A549 (cell line): ENCODE results near the gene CYB561D2. TPM values are rescaled to one million over a fixed set of nuclear protein-coding genes. Genes with fewer than 3 reads are reported as not detected.
A peak's percentile ranks its signal among the peaks of the same experiment; 100 is the strongest.

Experiments
- ATAC-seq, 2 experiments: fragments of 200-7000 bp in 1 of 2; fragments of >200 bp in 1 of 2; cut with Nextera tagmentation in 1 of 2; cut with Tn5 transposase in 1 of 2; 3 replicates each; pipeline versions ENCODE4 v1.8.0 to v1.9.1; 2018 to 2020; ENCODE audit warnings: mild to moderate bottlenecking in 1 of 2, moderate library complexity in 1 of 2
- CTCF ChIA-PET: fragments of 300-600 bp; sonication (Branson Sonifier 250); formaldehyde crosslinking; extraction: SDS; loops from one replicate; lab custom pipeline; 2021; ENCODE audit warnings: antibody characterized with exemption, inconsistent platforms; lab: Yijun Ruan, JAX
- POLR2A ChIA-PET: fragments of 350-600 bp; formaldehyde crosslinking; extraction: SDS; loops from one replicate; lab custom pipeline; 2021; ENCODE audit warnings: antibody characterized with exemption, inconsistent platforms; lab: Yijun Ruan, JAX
- DNase-seq, 2 experiments: peaks; one replicate each; pipeline versions ENCODE4 v3.0.0 to v3.0.0-alpha.2; 2011 to 2016; ENCODE audit warnings: low read depth in 1 of 2, low spot score in 1 of 2
- FAIRE-seq: peaks from 2 replicates; lab custom pipeline; 2011; peaks lifted over from hg19 to GRCh38; lab: Jason Lieb, UNC
- H3K27ac ChIP-seq, 2 experiments: fragments of >200 bp; sonication (Bioruptor Twin); formaldehyde crosslinking; 3 replicates each; pipeline ENCODE4 v1.5.1; 2016 to 2017
- H3K4me1 ChIP-seq: fragments of >200 bp; sonication (Bioruptor Twin); formaldehyde crosslinking; 3 replicates; pipeline ENCODE4 v1.6.1; 2016
- H3K4me2 ChIP-seq: fragments of >200 bp; sonication (Bioruptor Twin); formaldehyde crosslinking; 3 replicates; pipeline ENCODE4 v1.6.1; 2016
- H3K4me3 ChIP-seq: fragments of >200 bp; sonication (Bioruptor Twin); formaldehyde crosslinking; 3 replicates; pipeline ENCODE4 v1.5.1; 2016
- H3K9me3 ChIP-seq: fragments of >200 bp; sonication (Bioruptor Twin); formaldehyde crosslinking; 3 replicates; pipeline ENCODE4 v1.6.1; 2016
- BCL3 ChIP-seq: fragments of >200 bp; sonication (Bioruptor Twin); formaldehyde crosslinking; IDR thresholded peaks from 3 replicates; pipeline ENCODE4 v1.6.1; 2016
- CHD2 ChIP-seq: fragments of 150-350 bp; IDR thresholded peaks from 2 replicates; pipeline ENCODE4 v1.6.1; 2014; ENCODE audit warnings: low read length; ENCODE audit not compliant: partially characterized antibody
- ELK1 ChIP-seq: fragments of 150-350 bp; IDR thresholded peaks from 2 replicates; pipeline ENCODE4 v1.6.1; 2014; ENCODE audit warnings: low read depth, mild to moderate bottlenecking, low read length
- FOXS1 ChIP-seq: fragments of 250-450 bp; sonication (Bioruptor Pico); IDR thresholded peaks from 2 replicates; pipeline ENCODE4 v1.5.0; 2020; ENCODE audit warnings: mild to moderate bottlenecking, moderate library complexity
- HOXA7 ChIP-seq: fragments of 250-450 bp; sonication (Bioruptor Pico); IDR thresholded peaks from 2 replicates; pipeline ENCODE4 v1.5.0; 2020; ENCODE audit warnings: mild to moderate bottlenecking, moderate library complexity
- HOXB5 ChIP-seq: fragments of 250-450 bp; sonication (Bioruptor Pico); IDR thresholded peaks from 2 replicates; pipeline ENCODE4 v1.5.0; 2020; ENCODE audit warnings: mild to moderate bottlenecking, moderate library complexity
- MYC ChIP-seq: IDR thresholded peaks from 2 replicates; pipeline ENCODE4 v1.6.1; 2012; ENCODE audit warnings: mild to moderate bottlenecking, inconsistent platforms, low read length, improper control_type of control experiment, borderline replicate concordance
- RAD21 ChIP-seq, 2 experiments: fragments of >200 bp in 1 of 2; sonication (Bioruptor Twin) in 1 of 2; formaldehyde crosslinking in 1 of 2; IDR thresholded peaks in 1 of 2; conservative IDR thresholded peaks in 1 of 2; 2 replicates in 1 of 2; 3 replicates in 1 of 2; pipeline ENCODE4 v1.6.1; 2012 to 2018; ENCODE audit warnings: inconsistent platforms in 1 of 2
- SREBF2 ChIP-seq: fragments of 450-650 bp; IDR thresholded peaks from 2 replicates; pipeline ENCODE4 v1.6.1; 2014; ENCODE audit warnings: mild to moderate bottlenecking, moderate library complexity
- ZC3H11A ChIP-seq: fragments of 450-650 bp; IDR thresholded peaks from 2 replicates; pipeline ENCODE4 v1.6.1; 2014; ENCODE audit warnings: antibody characterized with exemption, mild to moderate bottlenecking
- ZSCAN20 ChIP-seq: fragments of 250-450 bp; sonication (Bioruptor Pico); IDR thresholded peaks from 2 replicates; pipeline ENCODE4 v1.8.0; 2022; ENCODE audit warnings: mild to moderate bottlenecking, moderate library complexity
- WGBS: methylation state at CpG from one replicate; pipeline ENCODE4 v1.1.6; 2017; ENCODE audit errors: missing lambda C conversion rate; 5-methylcytosine and 5-hydroxymethylcytosine counted together
- polyA plus RNA-seq, 4 experiments: library from polyadenylated mRNA; depleted of rRNA in 3 of 4; stranded (reverse); fragments of >200 nt; fragmentation: RNase III in 1 of 4; extraction: RNeasy Plus Mini Kit Qiagen cat#74134 plus additional on column Dnase treatment in 1 of 4; gene quantifications; 2 replicates in 3 of 4; 3 replicates in 1 of 4; pipeline ENCODE4 v1.2.3, GENCODE V29; 2011 to 2017
- TF ChIP-seq, protein P1 (sequence below): fragments of 200-600 bp; sonication (generic); IDR thresholded peaks from 2 replicates; pipeline ENCODE4 v1.6.1; 2016; ENCODE audit warnings: antibody characterized with exemption, mild to moderate bottlenecking, moderate library complexity

The CYB561D2 gene
- polyA plus RNA-seq, 2 of the 4 experiments (the other 2 are of a cell fraction): 14.4 to 17.7 TPM

GRCh38 chr3:50385754-50386153 lies 35.1 kb downstream of the CYB561D2 start:
- no peak for TF ChIP-seq BCL3
- no peak for TF ChIP-seq CHD2
- TF ChIP-seq ZC3H11A: no peak
- TF ChIP-seq ELK1: no peak
- WGBS: 81% methylated on average over 13 of the region's 13 CpGs
- no peak overlapping the region for H3K4me3 ChIP-seq
- ChIA-PET POLR2A (no interaction called here), CTCF (interaction anchor here (0.8 kb wide), 1 partner anchor 64 kb away, joined by 3 read pairs; no protein-coding TSS in a partner anchor)
- DNase-seq (no peak), ATAC-seq (no peak), FAIRE-seq (no peak)
- H3K9me3 ChIP-seq: no peaks in the 10 kb centered on the region
- H3K4me2 ChIP-seq: no peak overlapping the region
- no peaks in the 10 kb centered on the region for H3K4me1 ChIP-seq
- H3K27ac ChIP-seq: no peak overlapping the region

DNA sequence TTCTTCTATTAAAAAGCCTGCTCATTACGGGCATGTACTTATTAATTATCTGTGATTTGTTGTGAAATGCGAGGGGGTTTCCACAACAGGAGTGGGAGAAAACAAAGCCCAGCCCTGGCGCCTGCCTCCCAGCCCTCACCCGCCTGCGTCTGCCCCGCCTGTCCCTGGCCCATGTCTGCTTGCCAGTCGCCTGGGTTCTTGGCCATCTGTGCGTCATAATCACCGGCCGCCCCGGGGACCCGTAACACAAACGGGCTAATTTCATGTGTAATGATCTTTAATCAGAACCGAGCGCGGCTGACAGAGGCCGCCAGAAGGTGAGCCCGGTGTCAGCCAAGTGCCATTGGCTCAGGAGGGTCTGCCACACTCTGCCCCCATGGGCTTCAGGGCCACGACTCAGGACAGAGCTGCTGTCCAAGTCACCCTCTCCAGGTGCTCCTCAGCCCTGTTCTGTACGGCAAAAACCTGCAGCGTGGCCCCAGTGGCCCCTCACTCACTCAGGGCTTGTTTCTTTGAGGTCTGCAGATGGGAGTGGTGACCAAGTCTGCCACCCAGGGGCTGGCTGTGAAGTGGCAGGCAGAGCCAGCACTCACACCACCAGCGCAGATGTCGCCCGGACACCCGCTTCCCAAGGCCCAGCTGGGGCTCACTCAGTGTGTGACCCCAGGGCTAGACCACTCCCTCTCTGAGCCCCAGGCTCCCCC lies 37.5 kb downstream of the CYB561D2 start:
- ChIA-PET CTCF (interaction anchor here (1.5 kb wide), 1 partner anchor 31 kb away, joined by 4 read pairs; no protein-coding TSS in a partner anchor), POLR2A (no interaction called here)
- FAIRE-seq (no peak), ATAC-seq (peak; percentile 48 to 78; a peak in 4 of 6 replicates), DNase-seq (peak in 1 of 2 experiments; percentile 36)
- WGBS: 69% methylated on average over 17 of the region's 25 CpGs
- no peaks in the 10 kb centered on the region for H3K4me1 ChIP-seq
- H3K4me3 ChIP-seq: no peak overlapping the region
- H3K4me2 ChIP-seq: no peak overlapping the region
- no peaks in the 10 kb centered on the region for H3K9me3 ChIP-seq
- TF ChIP-seq FOXS1 (no peak), RAD21 (conservative IDR thresholded peaks at IDR 0.05 in 1 of 2, IDR thresholded peaks at IDR 0.05 in 1 of 2) (peak in 1 of 2 experiments; percentile 27; a peak in 2 of 5 replicates)
- no peak overlapping the region for H3K27ac ChIP-seq

DNA sequence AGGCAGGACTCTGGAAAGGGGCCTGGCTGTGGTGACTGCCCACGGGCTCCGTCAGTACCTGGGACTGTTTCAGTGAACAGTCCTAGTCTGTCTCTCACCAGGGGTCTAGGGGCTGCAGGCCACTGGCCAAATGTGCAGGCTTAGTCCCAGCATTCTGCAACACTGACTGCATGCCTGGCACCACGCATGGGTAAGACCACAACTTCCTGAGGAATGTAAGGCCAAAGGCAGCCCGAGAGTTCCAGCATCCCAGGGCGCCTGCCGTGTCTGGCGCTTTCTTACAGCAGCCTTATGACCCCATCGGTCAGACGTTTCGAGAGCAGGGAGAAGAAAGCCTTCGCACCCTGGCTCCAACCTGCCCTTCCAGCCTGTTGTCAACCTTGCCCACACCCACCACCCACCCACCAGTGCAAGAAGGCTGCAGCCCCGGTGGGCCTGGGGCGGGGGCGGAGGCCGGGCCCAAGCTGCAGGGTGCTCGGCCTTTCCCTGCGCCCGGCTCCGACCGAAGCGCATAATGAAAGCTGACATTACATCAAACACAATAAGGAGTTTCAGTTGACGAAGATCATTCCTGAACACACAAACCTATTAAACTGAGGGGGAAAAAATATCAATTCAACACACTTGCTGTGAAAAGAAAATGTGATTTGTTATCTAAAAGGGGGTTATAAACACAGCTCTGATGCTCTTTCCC lies 38.2 kb downstream of the CYB561D2 start:
- no peak; a peak in 1 of 6 replicates for ATAC-seq
- Histone ChIP-seq H3K27ac (no peak overlapping the region), H3K4me3 (no peak overlapping the region), H3K4me1 (no peaks in the 10 kb centered on the region), H3K4me2 (no peak overlapping the region), H3K9me3 (no peaks in the 10 kb centered on the region)
- POLR2A ChIA-PET: no interaction called here
- 72% methylated on average over 16 of the region's 22 CpGs for WGBS
- no peak for DNase-seq
- no peak for FAIRE-seq
- TF ChIP-seq ZSCAN20 (no peak), SREBF2 (no peak)
- CTCF ChIA-PET: interaction anchor here (1.4 to 1.5 kb wide), 2 partner anchors 32 to 39 kb away, joined by 4 read pairs; partner anchors contain the start of genes CYB561D2 and NPRL2

- POLR2A ChIA-PET: no interaction called here
- H3K4me3 ChIP-seq: no peak overlapping the region
- WGBS: 83% methylated on average over 6 of the region's 6 CpGs
- CTCF ChIA-PET: interaction anchor here (1.4 to 1.5 kb wide), 2 partner anchors 32 to 39 kb away, joined by 4 read pairs; partner anchors contain the start of genes CYB561D2 and NPRL2
- DNase-seq: no peak
- H3K4me2 ChIP-seq: no peak overlapping the region
- no peak for ATAC-seq
- H3K4me1 ChIP-seq: no peaks in the 10 kb centered on the region
- TF ChIP-seq, protein P1, sequence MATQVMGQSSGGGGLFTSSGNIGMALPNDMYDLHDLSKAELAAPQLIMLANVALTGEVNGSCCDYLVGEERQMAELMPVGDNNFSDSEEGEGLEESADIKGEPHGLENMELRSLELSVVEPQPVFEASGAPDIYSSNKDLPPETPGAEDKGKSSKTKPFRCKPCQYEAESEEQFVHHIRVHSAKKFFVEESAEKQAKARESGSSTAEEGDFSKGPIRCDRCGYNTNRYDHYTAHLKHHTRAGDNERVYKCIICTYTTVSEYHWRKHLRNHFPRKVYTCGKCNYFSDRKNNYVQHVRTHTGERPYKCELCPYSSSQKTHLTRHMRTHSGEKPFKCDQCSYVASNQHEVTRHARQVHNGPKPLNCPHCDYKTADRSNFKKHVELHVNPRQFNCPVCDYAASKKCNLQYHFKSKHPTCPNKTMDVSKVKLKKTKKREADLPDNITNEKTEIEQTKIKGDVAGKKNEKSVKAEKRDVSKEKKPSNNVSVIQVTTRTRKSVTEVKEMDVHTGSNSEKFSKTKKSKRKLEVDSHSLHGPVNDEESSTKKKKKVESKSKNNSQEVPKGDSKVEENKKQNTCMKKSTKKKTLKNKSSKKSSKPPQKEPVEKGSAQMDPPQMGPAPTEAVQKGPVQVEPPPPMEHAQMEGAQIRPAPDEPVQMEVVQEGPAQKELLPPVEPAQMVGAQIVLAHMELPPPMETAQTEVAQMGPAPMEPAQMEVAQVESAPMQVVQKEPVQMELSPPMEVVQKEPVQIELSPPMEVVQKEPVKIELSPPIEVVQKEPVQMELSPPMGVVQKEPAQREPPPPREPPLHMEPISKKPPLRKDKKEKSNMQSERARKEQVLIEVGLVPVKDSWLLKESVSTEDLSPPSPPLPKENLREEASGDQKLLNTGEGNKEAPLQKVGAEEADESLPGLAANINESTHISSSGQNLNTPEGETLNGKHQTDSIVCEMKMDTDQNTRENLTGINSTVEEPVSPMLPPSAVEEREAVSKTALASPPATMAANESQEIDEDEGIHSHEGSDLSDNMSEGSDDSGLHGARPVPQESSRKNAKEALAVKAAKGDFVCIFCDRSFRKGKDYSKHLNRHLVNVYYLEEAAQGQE: no peak
- no peak for TF ChIP-seq HOXB5 (CRISPR knock-in tag)
- no peak for TF ChIP-seq MYC
- TF ChIP-seq HOXA7 (CRISPR knock-in tag): no peak
- no peak overlapping the region for H3K27ac ChIP-seq
- H3K9me3 ChIP-seq: no peaks in the 10 kb centered on the region
- no peak for FAIRE-seq
Measured at GRCh38 chr3:50389414-50389767, 38.7 kb downstream of the CYB561D2 start.
